Measurements from ENCODE around the gene SLC10A4.

- TF ChIP-seq CTCF (IDR thresholded peaks at IDR 0.05) (no peak), EZH2phosphoT487 (IDR thresholded peaks at IDR 0.05) (no peak)
Measured at GRCh38 chr4:48470137-48470536, 13.0 kb upstream of the SLC10A4 start.
